Measurements from ENCODE around the gene CNTNAP2. TPM values are rescaled to one million over a fixed set of nuclear protein-coding genes. Genes with fewer than 3 reads are reported as not detected.

Gene CNTNAP2
- total and polyA plus RNA-seq, 2 of the 13 experiments (the other 11 are each of a cell fraction or from before 2014, with no cell fraction given) = 0.40 to 0.42 TPM

DNA sequence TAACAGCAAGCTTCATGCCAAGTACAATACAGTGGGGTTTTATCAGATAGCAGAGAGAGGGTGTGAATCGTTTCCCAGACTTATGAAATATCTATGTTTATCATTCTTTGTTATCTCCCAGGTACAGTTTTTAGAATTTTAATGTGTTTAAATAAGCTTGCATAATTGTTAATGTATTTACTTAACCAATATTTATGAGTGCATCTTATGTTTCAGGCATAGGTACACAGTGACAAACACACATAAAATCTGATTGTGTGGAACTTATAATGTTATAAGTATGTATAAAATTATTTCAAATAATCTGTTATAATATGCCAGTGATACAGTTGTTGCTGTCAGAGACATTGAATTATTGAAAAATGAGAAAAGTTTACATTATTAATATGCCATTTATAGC lies 1462.5 kb downstream of the CNTNAP2 start:
- H4K20me1 ChIP-seq (ENCODE audit: insufficient read depth, low read length) = no peaks in the 10 kb centered on the region
- H3K4me1 ChIP-seq (ENCODE audit: insufficient read depth, low read length) = no peaks in the 10 kb centered on the region
- in situ Hi-C loops (cut with HindIII; ENCODE audit: extremely low pct_ligation_motif_present, low pct_unique_long_range_greater_than_20kb) = no loop called here
- POLR2A ChIA-PET = no interaction called here
- H3K79me2 ChIP-seq (ENCODE audit: insufficient read depth, low read length) = no peaks in the 10 kb centered on the region
- no peak overlapping the region for H2AFZ ChIP-seq (ENCODE audit: low read length)
- H3K9ac ChIP-seq (ENCODE audit: insufficient read depth, low read depth, low read length) = no peak overlapping the region
- no TSS peak for BruUV-seq (replicated peaks)
- no peak for DNase-seq (ENCODE audit: low spot score)
- TF ChIP-seq NCOR1 (IDR thresholded peaks at IDR 0.05; ENCODE audit: borderline replicate concordance, low read length) = no peak
- TF ChIP-seq ZNF101 (CRISPR knock-in tag; IDR thresholded peaks at IDR 0.05; ENCODE audit: borderline replicate concordance, low read depth) = no peak
- TF ChIP-seq, protein P1, sequence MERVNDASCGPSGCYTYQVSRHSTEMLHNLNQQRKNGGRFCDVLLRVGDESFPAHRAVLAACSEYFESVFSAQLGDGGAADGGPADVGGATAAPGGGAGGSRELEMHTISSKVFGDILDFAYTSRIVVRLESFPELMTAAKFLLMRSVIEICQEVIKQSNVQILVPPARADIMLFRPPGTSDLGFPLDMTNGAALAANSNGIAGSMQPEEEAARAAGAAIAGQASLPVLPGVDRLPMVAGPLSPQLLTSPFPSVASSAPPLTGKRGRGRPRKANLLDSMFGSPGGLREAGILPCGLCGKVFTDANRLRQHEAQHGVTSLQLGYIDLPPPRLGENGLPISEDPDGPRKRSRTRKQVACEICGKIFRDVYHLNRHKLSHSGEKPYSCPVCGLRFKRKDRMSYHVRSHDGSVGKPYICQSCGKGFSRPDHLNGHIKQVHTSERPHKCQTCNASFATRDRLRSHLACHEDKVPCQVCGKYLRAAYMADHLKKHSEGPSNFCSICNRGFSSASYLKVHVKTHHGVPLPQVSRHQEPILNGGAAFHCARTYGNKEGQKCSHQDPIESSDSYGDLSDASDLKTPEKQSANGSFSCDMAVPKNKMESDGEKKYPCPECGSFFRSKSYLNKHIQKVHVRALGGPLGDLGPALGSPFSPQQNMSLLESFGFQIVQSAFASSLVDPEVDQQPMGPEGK (CRISPR knock-in tag; IDR thresholded peaks at IDR 0.05) = no peak
- TF ChIP-seq RXRA (CRISPR knock-in tag; IDR thresholded peaks at IDR 0.05) = no peak
- TF ChIP-seq, protein P2, sequence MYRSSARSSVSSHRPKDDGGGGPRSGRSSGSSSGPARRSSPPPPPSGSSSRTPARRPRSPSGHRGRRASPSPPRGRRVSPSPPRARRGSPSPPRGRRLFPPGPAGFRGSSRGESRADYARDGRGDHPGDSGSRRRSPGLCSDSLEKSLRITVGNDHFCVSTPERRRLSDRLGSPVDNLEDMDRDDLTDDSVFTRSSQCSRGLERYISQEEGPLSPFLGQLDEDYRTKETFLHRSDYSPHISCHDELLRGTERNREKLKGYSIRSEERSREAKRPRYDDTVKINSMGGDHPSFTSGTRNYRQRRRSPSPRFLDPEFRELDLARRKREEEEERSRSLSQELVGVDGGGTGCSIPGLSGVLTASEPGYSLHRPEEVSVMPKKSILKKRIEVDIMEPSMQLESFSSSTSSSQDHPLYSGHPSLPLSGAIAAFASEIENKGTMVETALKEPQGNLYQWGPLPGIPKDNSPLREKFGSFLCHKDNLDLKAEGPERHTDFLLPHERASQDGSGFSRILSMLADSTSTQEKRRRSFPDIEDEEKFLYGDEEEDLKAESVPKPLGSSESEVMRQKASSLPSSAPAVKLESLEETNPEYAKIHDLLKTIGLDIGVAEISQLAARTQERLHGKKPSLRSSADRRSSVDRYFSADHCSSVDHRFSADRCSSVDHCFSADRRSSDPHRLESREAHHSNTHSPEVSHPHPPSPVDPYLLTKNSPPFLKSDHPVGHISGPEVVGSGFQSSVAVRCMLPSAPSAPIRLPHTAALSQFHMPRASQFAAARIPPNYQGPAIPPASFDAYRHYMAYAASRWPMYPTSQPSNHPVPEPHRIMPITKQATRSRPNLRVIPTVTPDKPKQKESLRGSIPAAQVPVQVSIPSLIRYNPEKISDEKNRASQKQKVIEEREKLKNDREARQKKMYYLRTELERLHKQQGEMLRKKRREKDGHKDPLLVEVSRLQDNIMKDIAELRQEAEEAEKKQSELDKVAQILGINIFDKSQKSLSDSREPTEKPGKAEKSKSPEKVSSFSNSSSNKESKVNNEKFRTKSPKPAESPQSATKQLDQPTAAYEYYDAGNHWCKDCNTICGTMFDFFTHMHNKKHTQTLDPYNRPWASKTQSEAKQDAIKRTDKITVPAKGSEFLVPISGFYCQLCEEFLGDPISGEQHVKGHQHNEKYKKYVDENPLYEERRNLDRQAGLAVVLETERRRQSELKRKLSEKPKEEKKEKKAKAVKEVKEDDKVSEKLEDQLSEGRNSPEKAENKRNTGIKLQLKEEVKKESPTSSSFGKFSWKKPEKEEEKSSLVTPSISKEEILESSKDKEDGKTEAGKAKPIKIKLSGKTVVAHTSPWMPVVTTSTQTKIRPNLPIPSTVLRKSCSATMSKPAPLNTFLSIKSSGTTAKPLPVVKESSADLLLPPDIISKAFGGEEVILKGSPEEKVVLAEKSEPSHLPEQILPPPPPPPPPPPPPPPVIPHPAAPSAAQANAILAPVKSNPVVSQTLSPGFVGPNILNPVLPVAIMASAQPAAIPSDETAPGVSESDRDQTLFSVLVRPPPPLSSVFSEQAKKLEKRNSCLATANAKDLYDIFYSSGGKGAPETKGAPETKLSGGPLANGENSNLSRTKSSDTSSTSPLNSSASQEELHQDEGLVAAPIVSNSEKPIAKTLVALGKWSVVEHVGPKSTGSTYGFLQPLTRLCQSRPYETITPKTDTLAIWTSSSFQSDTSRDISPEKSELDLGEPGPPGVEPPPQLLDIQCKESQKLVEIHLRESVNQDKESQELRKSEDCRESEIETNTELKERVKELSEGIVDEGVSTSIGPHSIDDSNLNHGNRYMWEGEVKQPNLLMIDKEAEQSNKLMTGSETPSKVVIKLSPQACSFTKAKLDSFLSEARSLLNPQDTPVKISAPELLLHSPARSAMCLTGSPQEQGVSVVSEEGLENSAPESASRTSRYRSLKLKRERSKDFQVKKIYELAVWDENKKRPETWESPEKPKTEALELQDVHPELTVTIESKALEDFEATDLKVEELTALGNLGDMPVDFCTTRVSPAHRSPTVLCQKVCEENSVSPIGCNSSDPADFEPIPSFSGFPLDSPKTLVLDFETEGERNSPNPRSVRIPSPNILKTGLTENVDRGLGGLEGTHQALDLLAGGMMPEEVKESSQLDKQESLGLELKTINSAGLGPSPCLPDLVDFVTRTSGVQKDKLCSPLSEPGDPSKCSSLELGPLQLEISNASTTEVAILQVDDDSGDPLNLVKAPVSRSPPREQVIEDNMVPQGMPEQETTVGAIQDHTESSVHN (CRISPR knock-in tag; IDR thresholded peaks at IDR 0.05) = no peak
- TF ChIP-seq, protein P3, sequence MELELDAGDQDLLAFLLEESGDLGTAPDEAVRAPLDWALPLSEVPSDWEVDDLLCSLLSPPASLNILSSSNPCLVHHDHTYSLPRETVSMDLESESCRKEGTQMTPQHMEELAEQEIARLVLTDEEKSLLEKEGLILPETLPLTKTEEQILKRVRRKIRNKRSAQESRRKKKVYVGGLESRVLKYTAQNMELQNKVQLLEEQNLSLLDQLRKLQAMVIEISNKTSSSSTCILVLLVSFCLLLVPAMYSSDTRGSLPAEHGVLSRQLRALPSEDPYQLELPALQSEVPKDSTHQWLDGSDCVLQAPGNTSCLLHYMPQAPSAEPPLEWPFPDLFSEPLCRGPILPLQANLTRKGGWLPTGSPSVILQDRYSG (CRISPR knock-in tag; IDR thresholded peaks at IDR 0.05) = no peak
- H3K9me3 ChIP-seq (ENCODE audit: low read length) = peaks cover 15% of the 10 kb centered on the region
- no peaks in the 10 kb centered on the region for H3K27me3 ChIP-seq (ENCODE audit: control insufficient read depth in 1 of 2, insufficient read depth in 2 of 2, low read length in 2 of 2)
- intact Hi-C loops (cut with micrococcal nuclease; ENCODE audit: unreplicated experiment) = no loop called here
- CTCF ChIA-PET (ENCODE audit: low intra/inter-chr PET ratio, low total read pairs) = no interaction called here
- H3K36me3 ChIP-seq (replicated peaks in 1 of 2; ENCODE audit: control insufficient read depth in 1 of 2, insufficient read depth in 2 of 2, low read length in 2 of 2) = no peaks in the 10 kb centered on the region
- H3K4me2 ChIP-seq (ENCODE audit: low read depth, low read length) = no peak overlapping the region
- no peak for FAIRE-seq
- WGBS (ENCODE audit: low lambda C conversion rate) = 0% methylated on average over 1 of the region's 1 CpG
- no peak for ATAC-seq
- H3K4me3 ChIP-seq (replicated peaks in 1 of 3; ENCODE audit: insufficient read depth in 1 of 3, low read depth in 2 of 3, low read length in 3 of 3) = no peak overlapping the region
- no peak overlapping the region for H3K27ac ChIP-seq (ENCODE audit: extremely low read length, insufficient read depth, low read length)
